ENCODE results near the gene ABCB6. TPM values are rescaled to one million over a fixed set of nuclear protein-coding genes. Genes with fewer than 3 reads are reported as not detected.
A peak's percentile ranks its signal among the peaks of the same experiment; 100 is the strongest.

Gene ABCB6
- total RNA-seq, 2 experiments from 2014 or later, result 10.0 to 10.3 TPM

DNA sequence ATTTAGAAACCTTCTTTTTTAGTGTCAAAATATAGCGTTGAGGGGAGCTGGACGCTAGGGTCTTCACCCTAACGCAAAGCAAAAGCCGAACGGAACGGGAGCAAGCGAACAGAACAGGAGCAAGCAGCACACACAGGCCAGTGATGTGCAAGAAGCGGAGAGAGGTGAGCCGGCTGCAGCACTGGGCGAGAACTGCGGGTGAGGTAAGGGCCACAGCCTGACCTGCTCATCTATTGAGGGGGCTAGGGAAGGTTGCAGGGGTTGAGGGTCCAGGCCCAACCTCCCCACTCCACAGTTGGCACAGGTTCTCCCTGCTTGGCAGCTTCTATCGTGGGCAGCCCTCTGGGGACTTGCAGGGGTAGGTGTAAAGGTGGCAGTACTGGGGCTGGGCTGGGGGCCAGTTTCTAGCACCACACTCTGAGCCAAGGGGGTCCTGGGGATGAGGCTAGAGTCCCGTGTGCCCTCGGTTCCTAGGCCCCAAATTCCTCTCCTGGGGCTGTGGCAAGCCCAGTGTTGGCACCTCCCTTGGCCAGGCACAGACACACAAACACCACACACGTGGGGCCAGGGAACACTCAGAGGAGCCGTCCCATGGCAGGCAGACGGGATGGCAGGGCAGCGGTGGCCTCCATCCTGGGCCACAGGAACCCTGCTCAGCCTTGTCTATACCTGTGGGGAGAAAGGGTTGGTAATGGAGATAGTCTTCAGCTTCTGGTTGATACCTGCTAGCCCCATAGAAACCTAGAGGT lies 1.2 kb upstream of the ABCB6 start:
- peaks cover 24% of the 10 kb centered on the region for H3K4me1 Mint-ChIP-seq
- CTCF ChIA-PET, result interaction anchor here (1.0 to 2.9 kb wide), 6 partner anchors 12 to 79 kb away, joined by 3 to 8 read pairs (median 4); no protein-coding TSS in a partner anchor
- peaks cover 40% of the 10 kb centered on the region for H3K36me3 Mint-ChIP-seq (ENCODE audit: low read depth)
- DNase-seq, result no peak
- H3K27me3 Mint-ChIP-seq, result no peaks in the 10 kb centered on the region
- no peaks in the 10 kb centered on the region for H3K9me3 Mint-ChIP-seq
- POLR2A ChIA-PET, result no interaction called here
- H3K4me3 Mint-ChIP-seq, result peak overlapping the region; percentile 8
- no peak overlapping the region for H3K27ac Mint-ChIP-seq

DNA sequence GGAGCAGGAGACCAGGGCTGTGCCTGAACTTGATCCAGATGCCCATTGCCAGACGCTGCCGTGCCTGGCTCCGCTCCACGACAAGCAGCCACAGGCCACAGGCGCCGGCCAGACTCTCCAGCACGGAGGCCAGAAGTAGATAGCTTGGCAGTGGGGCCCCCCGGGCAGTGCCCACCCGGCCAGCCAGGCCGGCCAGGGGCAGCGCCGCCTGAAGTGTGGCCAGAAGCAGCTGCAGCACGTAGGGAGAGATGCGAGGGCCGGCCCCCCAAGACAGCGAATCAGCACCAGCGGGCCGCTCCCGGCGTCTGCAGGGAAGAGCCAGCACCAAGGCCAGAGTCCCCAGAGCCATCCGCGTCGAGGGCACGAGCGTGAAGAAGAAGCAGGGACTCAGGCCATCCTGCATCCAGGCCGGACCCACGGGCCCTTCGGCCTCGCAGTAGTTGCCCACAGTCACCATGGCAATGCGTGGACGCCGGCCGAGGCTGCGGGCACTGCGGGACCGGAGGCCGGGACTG lies 484 bp downstream of the ABCB6 start:
- peak overlapping the region; percentile 71 for H3K4me3 Mint-ChIP-seq
- CTCF ChIA-PET, result interaction anchor here (0.7 to 2.2 kb wide), 14 partner anchors 9 to 653 kb away, joined by 3 to 6 read pairs (median 4); partner anchors contain the start of genes ANKZF1, ATG9A, CNPPD1 and GLB1L

DNA sequence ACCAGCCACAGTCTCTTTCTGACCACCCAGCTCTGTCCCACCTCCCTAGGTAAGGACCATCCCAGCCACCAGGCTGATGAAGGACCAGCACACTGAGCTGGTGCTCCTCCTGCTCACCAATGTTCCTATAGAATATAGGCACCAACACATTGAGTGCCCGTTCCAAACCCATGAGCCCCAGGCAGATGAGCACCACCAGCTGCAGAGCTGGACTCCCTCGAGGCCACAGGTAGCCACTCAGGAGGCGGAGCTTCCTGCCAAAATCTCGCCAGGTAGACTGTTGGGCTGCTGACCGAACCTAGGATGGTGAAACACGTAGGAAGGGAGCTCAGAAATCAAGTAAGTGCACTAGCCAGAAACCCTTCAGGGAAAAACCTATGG lies 2.2 kb downstream of the ABCB6 start:
- no peaks in the 10 kb centered on the region for H3K27me3 Mint-ChIP-seq
- no peak for DNase-seq
- peak overlapping the region; percentile 70 for H3K27ac Mint-ChIP-seq
- peaks cover 31% of the 10 kb centered on the region for H3K4me1 Mint-ChIP-seq
- ChIA-PET POLR2A (no interaction called here), CTCF (interaction anchor here (0.5 to 2.2 kb wide), 8 partner anchors 8 to 78 kb away, joined by 3 to 8 read pairs (median 4); partner anchors contain the start of genes NHEJ1 and ZFAND2B)
- peaks cover 31% of the 10 kb centered on the region for H3K36me3 Mint-ChIP-seq (ENCODE audit: low read depth)
- H3K4me3 Mint-ChIP-seq, result no peak overlapping the region
- H3K9me3 Mint-ChIP-seq, result no peaks in the 10 kb centered on the region

More for the DNA sequence above, 484 bp downstream of the ABCB6 start:
- Mint-ChIP-seq H3K36me3 (ENCODE audit: low read depth) (peaks cover 34% of the 10 kb centered on the region), H3K27me3 (no peaks in the 10 kb centered on the region), H3K4me1 (peaks cover 25% of the 10 kb centered on the region), H3K27ac (peak overlapping the region; percentile 86), H3K9me3 (no peaks in the 10 kb centered on the region)
- POLR2A ChIA-PET, result interaction anchor here (0.6 to 1.5 kb wide), 2 partner anchors 11 to 43 kb away, joined by 3 read pairs; no protein-coding TSS in a partner anchor
- peak; percentile 25 for DNase-seq

DNA sequence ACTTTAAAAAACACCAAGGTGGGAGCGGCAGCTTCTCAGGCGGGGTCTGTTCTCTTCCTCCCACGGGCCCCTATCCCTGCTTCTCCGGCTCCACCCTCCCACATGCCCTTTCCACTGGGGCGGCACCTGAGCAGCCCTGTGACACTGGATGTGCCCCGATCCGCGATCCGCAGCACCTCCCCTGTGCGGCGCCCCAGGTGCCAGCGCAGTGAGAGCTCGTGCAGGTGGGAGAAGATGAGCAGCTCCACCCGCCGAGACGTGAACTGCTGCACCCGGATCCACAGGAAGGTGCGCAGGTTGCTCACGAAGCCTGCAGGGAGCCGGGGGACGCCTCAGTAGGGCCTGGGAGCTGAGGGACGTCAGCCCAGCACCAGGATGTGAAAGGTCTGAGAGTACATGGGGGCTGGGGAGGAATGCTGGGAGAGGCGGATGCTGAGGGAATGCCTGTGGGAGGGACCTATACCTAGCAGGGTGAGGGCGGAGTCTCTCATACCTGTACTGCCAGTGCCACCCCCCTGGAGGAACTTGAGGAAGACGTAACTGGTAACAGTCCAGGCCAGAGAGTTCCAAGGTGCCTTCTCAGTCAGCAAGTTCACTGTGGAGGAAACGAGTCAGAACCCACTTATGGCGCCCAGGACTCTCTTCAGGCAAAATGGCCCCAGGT lies 2.8 kb downstream of the ABCB6 start:
- no peak overlapping the region for H3K4me3 Mint-ChIP-seq
- POLR2A ChIA-PET, result no interaction called here
- DNase-seq, result no peak
- H3K27ac Mint-ChIP-seq, result no peak overlapping the region
- peaks cover 37% of the 10 kb centered on the region for H3K4me1 Mint-ChIP-seq
- H3K27me3 Mint-ChIP-seq, result no peaks in the 10 kb centered on the region
- CTCF ChIA-PET, result interaction anchor here (0.5 to 2.1 kb wide), 6 partner anchors 8 to 79 kb away, joined by 3 to 8 read pairs (median 4); partner anchors contain the start of genes NHEJ1 and ZFAND2B
- H3K36me3 Mint-ChIP-seq (ENCODE audit: low read depth), result peaks cover 27% of the 10 kb centered on the region
- no peaks in the 10 kb centered on the region for H3K9me3 Mint-ChIP-seq

DNA sequence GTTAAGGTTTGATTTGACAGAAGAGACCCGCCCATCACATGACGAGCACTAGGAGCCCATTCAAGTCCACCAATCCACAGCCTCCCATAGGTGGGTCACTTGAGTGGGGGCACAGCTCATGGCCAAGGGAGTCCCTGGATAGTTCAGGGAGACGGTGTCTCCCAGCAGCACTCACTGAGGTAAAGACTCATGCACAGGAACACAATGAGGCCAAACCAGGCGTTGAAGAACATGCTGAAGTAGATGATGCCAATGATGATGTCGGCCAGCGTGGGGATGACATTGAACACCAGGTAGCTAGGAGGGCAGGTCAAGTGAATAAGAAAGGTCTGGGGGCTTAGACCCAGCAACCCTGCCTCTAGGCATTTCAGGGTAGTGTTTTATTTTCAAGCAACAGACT lies 4.0 kb downstream of the ABCB6 start:
- no peak overlapping the region for H3K4me3 Mint-ChIP-seq
- no peaks in the 10 kb centered on the region for H3K27me3 Mint-ChIP-seq
- ChIA-PET POLR2A (no interaction called here), CTCF (interaction anchor here (0.9 to 1.1 kb wide), 3 partner anchors 10 to 40 kb away, joined by 3 read pairs; no protein-coding TSS in a partner anchor)
- H3K36me3 Mint-ChIP-seq (ENCODE audit: low read depth), result peaks cover 22% of the 10 kb centered on the region
- DNase-seq, result no peak
- no peak overlapping the region for H3K27ac Mint-ChIP-seq
- H3K4me1 Mint-ChIP-seq, result peaks cover 49% of the 10 kb centered on the region
- no peaks in the 10 kb centered on the region for H3K9me3 Mint-ChIP-seq

DNA sequence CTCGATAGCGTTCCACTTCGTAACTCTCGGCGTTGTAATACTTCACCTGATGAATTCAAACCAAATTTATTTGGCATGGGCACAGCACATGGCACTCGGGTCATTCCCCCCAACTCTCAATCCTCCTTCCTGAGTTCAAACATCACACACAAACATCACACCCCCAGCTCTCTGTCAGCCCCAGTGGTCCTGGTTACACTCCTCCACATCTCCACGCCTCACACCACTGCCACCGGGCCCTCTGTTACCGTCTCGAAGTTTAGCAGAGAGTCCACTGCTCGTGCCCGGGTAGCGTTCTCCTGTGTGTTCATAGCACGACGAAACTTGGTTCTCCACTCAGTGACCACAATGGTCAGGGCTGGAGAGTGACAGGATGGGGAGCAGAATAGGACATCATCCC lies 4.6 kb downstream of the ABCB6 start:
- ChIA-PET POLR2A (no interaction called here), CTCF (interaction anchor here (0.9 to 1.1 kb wide), 2 partner anchors 9 to 10 kb away, joined by 3 read pairs; no protein-coding TSS in a partner anchor)
- peaks cover 21% of the 10 kb centered on the region for H3K36me3 Mint-ChIP-seq (ENCODE audit: low read depth)
- no peak overlapping the region for H3K27ac Mint-ChIP-seq
- H3K9me3 Mint-ChIP-seq, result no peaks in the 10 kb centered on the region
- no peaks in the 10 kb centered on the region for H3K27me3 Mint-ChIP-seq
- H3K4me1 Mint-ChIP-seq, result peaks cover 53% of the 10 kb centered on the region
- DNase-seq, result no peak
- no peak overlapping the region for H3K4me3 Mint-ChIP-seq

DNA sequence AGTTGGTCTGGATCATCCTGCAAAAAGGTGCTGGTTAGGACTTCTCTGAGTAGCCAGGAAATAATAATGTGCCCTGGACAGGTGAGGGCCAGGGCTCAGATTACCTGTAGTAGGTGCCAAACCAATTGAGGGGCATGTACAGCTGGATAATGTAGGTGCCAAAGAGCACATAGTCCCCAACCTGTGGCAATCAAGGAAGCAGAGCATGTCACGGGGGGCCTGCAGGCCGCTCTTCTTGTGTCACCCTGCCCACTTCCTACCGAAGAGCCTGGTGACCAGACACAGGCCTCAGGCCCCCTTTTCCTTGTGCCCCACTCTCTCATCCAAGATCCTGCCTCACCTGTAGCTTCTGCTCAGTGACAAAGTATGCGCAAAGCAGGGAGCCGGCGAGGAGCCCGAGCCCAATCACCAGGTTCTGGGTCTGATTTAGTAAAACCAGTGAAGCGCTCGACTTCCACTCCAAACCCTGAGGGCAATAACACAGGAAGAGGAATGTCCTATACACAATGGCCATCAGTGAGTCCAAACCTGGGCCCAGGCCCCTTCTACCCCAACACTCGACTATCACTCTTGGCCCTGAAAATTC lies 5.2 kb downstream of the ABCB6 start:
- no peaks in the 10 kb centered on the region for H3K27me3 Mint-ChIP-seq
- POLR2A ChIA-PET, result no interaction called here
- H3K36me3 Mint-ChIP-seq (ENCODE audit: low read depth), result peaks cover 23% of the 10 kb centered on the region
- no peak for DNase-seq
- peaks cover 56% of the 10 kb centered on the region for H3K4me1 Mint-ChIP-seq
- CTCF ChIA-PET, result interaction anchor here (0.6 to 1.1 kb wide), 2 partner anchors 81 to 987 kb away, joined by 3 to 7 read pairs; no protein-coding TSS in a partner anchor
- no peak overlapping the region for H3K4me3 Mint-ChIP-seq
- H3K9me3 Mint-ChIP-seq, result no peaks in the 10 kb centered on the region
- peak overlapping the region; percentile 22 for H3K27ac Mint-ChIP-seq

DNA sequence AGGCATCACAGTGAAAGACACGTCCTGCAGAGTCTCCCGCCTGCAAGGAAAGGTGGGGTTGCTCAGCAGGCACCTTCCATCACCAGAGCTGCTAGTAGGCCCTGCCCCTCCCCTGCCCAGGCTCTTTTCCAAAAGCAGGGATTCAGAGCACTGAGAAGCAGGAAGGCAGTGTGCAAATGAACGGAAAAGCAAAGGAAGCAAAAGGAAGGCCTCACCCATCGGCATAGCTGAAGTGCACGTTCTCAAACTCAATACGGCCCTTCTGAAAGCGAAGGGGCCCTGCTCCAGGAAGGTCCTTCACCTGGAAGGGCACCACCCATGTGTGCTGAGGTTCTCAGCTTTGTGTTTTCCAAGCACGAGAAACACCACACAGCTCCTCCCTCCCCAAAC lies 5.7 kb downstream of the ABCB6 start:
- Mint-ChIP-seq H3K4me1 (peaks cover 60% of the 10 kb centered on the region), H3K9me3 (no peaks in the 10 kb centered on the region)

DNA sequence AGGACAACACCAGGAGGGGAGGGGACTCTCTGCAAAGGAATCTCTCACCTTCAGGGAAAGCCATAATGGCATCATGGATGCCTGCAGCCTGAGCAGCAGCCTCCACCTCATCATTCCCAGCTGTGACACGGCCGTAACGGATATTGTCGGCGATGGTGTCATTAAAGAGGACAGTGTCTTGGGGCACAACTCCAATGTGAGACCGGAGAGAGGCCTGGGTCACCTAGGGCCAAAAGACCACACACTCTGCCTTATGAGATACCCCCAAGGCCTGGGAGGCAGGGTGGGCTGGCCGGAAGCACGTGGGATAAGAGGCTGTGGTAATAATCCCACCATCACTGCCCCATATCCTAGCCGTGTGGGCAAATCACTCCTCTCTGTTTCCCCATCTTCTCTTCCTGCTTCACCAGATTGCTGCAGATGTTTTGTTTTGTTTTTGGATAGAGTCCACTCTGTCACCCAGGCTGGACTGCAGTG lies 7.8 kb downstream of the ABCB6 start:
- Mint-ChIP-seq H3K27ac (peak overlapping the region; percentile 94), H3K36me3 (ENCODE audit: low read depth) (peaks cover 29% of the 10 kb centered on the region), H3K4me3 (no peak overlapping the region), H3K27me3 (no peaks in the 10 kb centered on the region), H3K4me1 (peaks cover 58% of the 10 kb centered on the region), H3K9me3 (no peaks in the 10 kb centered on the region)
- DNase-seq, result no peak
- ChIA-PET CTCF (interaction anchor here (0.6 to 2.6 kb wide), 22 partner anchors 9 to 603 kb away, joined by 3 to 18 read pairs (median 4); partner anchors contain the start of genes DNAJB2, PLCD4 and TUBA4A), POLR2A (no interaction called here)

More for the DNA sequence above, 5.7 kb downstream of the ABCB6 start:
- Mint-ChIP-seq H3K36me3 (ENCODE audit: low read depth) (peaks cover 28% of the 10 kb centered on the region), H3K27ac (no peak overlapping the region), H3K27me3 (no peaks in the 10 kb centered on the region), H3K4me3 (no peak overlapping the region)
- no peak for DNase-seq
- POLR2A ChIA-PET, result no interaction called here
- CTCF ChIA-PET, result interaction anchor here (0.6 to 2.6 kb wide), 4 partner anchors 37 to 986 kb away, joined by 3 to 7 read pairs (median 5); partner anchors contain the start of gene TUBA4A

DNA sequence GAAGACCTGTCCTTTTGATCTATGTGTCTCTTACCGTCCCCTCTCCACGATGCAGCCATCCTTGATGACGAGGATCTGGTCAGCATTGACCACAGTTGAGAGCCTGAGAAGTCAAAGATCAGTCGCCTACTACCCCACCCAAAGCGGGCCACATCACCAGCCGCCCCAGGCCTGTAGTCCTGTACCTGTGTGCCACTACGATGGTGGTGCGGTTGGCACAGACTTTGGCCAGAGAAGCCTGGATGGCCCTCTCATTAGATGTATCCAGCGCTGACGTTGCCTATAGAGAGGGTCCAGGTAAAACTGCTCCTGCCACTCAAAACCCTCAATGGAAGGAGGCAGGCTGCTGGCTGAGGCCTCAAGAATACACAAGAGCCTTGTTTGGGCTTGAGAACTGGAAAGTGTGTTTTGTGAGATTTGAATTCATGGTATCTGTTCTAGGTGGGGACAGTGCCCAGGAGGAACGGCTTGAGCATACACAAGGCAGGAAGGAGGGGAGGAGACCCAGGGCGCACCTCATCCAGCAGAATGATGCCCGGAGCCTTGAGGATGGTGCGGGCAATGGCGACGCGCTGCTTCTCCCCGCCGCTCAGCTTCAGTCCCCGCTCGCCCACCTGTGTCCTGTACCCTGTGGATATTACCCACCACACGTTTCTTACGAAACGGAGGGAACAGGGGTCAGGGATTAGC lies 8.4 kb downstream of the ABCB6 start:
- CTCF ChIA-PET, result interaction anchor here (2.1 to 2.6 kb wide), 2 partner anchors 35 to 51 kb away, joined by 6 to 18 read pairs; no protein-coding TSS in a partner anchor
- H3K27ac Mint-ChIP-seq, result peak overlapping the region; percentile 94
- H3K4me3 Mint-ChIP-seq, result no peak overlapping the region
- no peaks in the 10 kb centered on the region for H3K27me3 Mint-ChIP-seq
- H3K4me1 Mint-ChIP-seq, result peaks cover 60% of the 10 kb centered on the region
- peaks cover 29% of the 10 kb centered on the region for H3K36me3 Mint-ChIP-seq (ENCODE audit: low read depth)
- no peak for DNase-seq
- H3K9me3 Mint-ChIP-seq, result no peaks in the 10 kb centered on the region
- POLR2A ChIA-PET, result no interaction called here

DNA sequence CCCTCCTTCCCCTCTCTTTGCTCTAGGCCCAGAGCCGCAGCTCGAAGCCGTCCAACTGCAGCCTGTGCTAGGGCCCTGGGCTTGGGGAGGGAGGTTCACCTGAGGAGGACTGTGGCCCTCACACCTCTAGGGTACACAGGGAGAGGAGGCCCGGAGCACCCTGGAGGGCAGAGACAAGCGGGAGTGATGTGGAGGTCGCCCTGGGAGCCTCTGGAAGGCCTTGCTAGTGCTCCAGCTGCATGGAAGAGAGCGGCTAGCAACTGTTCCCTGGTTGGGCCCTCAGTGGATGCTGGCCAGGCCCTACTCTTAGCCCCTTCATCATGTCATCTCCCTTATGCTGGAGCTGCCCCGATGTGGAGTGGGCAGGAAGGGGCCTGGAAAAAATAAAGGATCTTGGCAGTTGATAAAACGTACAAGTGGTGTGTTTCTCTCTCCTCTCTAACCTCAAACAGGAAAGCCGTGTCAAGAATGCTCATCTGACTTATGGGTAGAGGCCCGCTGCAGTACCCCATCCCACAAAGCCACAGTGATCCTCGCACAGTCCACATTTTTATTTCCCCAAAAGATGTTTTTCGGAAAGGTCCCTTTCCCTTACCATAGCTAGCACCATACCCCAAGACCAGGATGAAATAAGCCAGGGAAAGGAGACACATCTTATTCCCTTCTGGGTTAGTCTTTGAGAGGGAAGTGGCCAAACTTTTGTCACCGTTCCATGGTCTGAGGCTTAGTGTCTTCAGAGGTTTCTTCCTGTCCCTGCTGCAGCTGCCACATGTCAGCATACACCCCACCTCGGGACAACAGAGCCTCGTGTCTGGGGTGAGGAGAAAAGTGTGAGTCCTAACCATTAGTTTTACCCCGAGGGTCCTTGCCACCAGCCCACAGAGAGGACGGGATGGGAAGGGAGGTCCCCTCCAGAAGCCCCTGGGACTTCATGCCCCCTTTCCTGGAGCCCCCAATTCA lies 9.2 kb downstream of the ABCB6 start:
- peaks cover 2% of the 10 kb centered on the region for H3K9me3 Mint-ChIP-seq
- H3K27ac Mint-ChIP-seq, result peak overlapping the region; percentile 94
- H3K36me3 Mint-ChIP-seq (ENCODE audit: low read depth), result peaks cover 25% of the 10 kb centered on the region

More for the DNA sequence above, 9.2 kb downstream of the ABCB6 start:
- CTCF ChIA-PET, result interaction anchor here (0.7 to 1.6 kb wide), 7 partner anchors 17 to 313 kb away, joined by 3 to 5 read pairs (median 4); partner anchors contain the start of gene CNPPD1
- H3K27me3 Mint-ChIP-seq, result no peaks in the 10 kb centered on the region
- POLR2A ChIA-PET, result no interaction called here
- H3K4me3 Mint-ChIP-seq, result peak overlapping the region; percentile 36
- DNase-seq, result no peak
- H3K4me1 Mint-ChIP-seq, result peaks cover 60% of the 10 kb centered on the region

All from activated CD4-positive, alpha-beta T cell treated with anti-CD3 and anti-CD28 coated beads, Interleukin-2, amount 10 ng/mL, durations not matched to agents 7 days and 5 days (primary cell).